Endothelial cell of umbilical vein (primary cell): ENCODE results near the gene PXMP4. TPM values are rescaled to one million over a fixed set of nuclear protein-coding genes. Genes with fewer than 3 reads are reported as not detected.

Experiments used
- BruUV-seq: library from RNA; stranded (reverse); fragments of 400-500 nt; replicated peaks from 2 replicates; lab custom pipeline; 2021; lab: Mats Ljungman, UMichigan
- CTCF ChIA-PET: fragments of 300-600, 350-600 bp; sonication (Branson Sonifier 250); formaldehyde crosslinking; loops from one replicate; lab custom pipeline; 2021; ENCODE audit warnings: antibody characterized with exemption, inconsistent platforms; lab: Charles Lee
- POLR2A ChIA-PET: fragments of 300-600, 350-600 bp; sonication (Branson Sonifier 250); formaldehyde crosslinking; loops from one replicate; lab custom pipeline; 2021; ENCODE audit warnings: antibody characterized with exemption, inconsistent platforms; lab: Charles Lee
- DNase-seq: peaks from one replicate; pipeline ENCODE4 v3.0.0-alpha.2; 2011; ENCODE audit warnings: low read depth, low spot score
- FAIRE-seq: peaks from 2 replicates; lab custom pipeline; 2011; peaks lifted over from hg19 to GRCh38; lab: Jason Lieb, UNC
- H2AFZ ChIP-seq: 2 replicates; pipeline ENCODE4 v1.6.0; 2012; ENCODE audit warnings: low read depth, low read length, control low read depth, inconsistent platforms
- H3K27ac ChIP-seq: 2 replicates; pipeline ENCODE4 v1.5.1; 2011; ENCODE audit warnings: low read depth, mild to moderate bottlenecking, control low read depth, low read length, moderate library complexity; ENCODE audit not compliant: insufficient read depth
- H3K27me3 ChIP-seq, 2 experiments: 2 replicates each; pipeline versions ENCODE4 v1.6.0 to v1.6.1; 2011; ENCODE audit warnings: low read length in 2 of 2, mixed read lengths in 1 of 2; ENCODE audit not compliant: control insufficient read depth in 2 of 2, insufficient read depth in 2 of 2
- H3K36me3 ChIP-seq, 2 experiments: 2 replicates in 1 of 2; 3 replicates in 1 of 2; pipeline ENCODE4 v1.5.1; 2011; ENCODE audit warnings: low read length in 2 of 2, mild to moderate bottlenecking in 1 of 2, moderate library complexity in 1 of 2; ENCODE audit not compliant: control insufficient read depth in 2 of 2, insufficient read depth in 2 of 2; ENCODE audit errors: extremely low read depth in 1 of 2
- H3K4me1 ChIP-seq: 3 replicates; pipeline ENCODE4 v1.5.1; 2011; ENCODE audit warnings: mild to moderate bottlenecking, low read length; ENCODE audit not compliant: control insufficient read depth, insufficient read depth; ENCODE audit errors: extremely low read depth
- H3K4me2 ChIP-seq: 2 replicates; pipeline ENCODE4 v1.6.1; 2011; ENCODE audit warnings: low read length, control low read depth, mixed read lengths; ENCODE audit not compliant: insufficient read depth
- H3K4me3 ChIP-seq, 3 experiments: fragments of 200-600 bp in 1 of 3; sonication (generic), shearing (Covaris generic) in 1 of 3; replicated peaks in 1 of 3; 2 replicates each; pipeline ENCODE4 v1.5.1; 2011 to 2016; ENCODE audit warnings: control low read depth in 3 of 3, low read length in 3 of 3, mild to moderate bottlenecking in 2 of 3, inconsistent platforms in 1 of 3, low read depth in 1 of 3, moderate library complexity in 1 of 3; ENCODE audit not compliant: insufficient read depth in 1 of 3
- H3K79me2 ChIP-seq: 2 replicates; pipeline ENCODE4 v1.6.0; 2012; ENCODE audit warnings: low read length, inconsistent platforms; ENCODE audit not compliant: control insufficient read depth, insufficient read depth
- H3K9ac ChIP-seq: replicated peaks from 2 replicates; pipeline ENCODE3; 2011; ENCODE audit warnings: low read length, control low read depth; ENCODE audit not compliant: insufficient read depth; ENCODE audit errors: extremely low read depth
- H3K9me1 ChIP-seq: replicated peaks from 3 replicates; pipeline ENCODE4 v1.6.0; 2011; ENCODE audit warnings: mild to moderate bottlenecking, low read length; ENCODE audit not compliant: control insufficient read depth, insufficient read depth; ENCODE audit errors: extremely low read depth
- H3K9me3 ChIP-seq: replicated peaks from 2 replicates; pipeline ENCODE4 v1.5.1; 2012; ENCODE audit warnings: low read length, inconsistent platforms; ENCODE audit not compliant: control insufficient read depth, insufficient read depth
- H4K20me1 ChIP-seq: replicated peaks from 2 replicates; pipeline ENCODE3; 2011; ENCODE audit warnings: mild to moderate bottlenecking, low read length; ENCODE audit not compliant: control insufficient read depth, insufficient read depth; ENCODE audit errors: extremely low read depth
- CTCF ChIP-seq, 2 donors: IDR thresholded peaks; 1 replicate in 1 of 2; 2 replicates in 1 of 2; pipeline ENCODE4 v1.5.1; 2011; ENCODE audit warnings: low read length in 2 of 2, mild to moderate bottlenecking in 2 of 2, moderate library complexity in 2 of 2, control low read depth in 1 of 2, inconsistent platforms in 1 of 2, low read depth in 1 of 2; ENCODE audit not compliant: insufficient read depth in 1 of 2; ENCODE audit errors: extremely low read depth in 1 of 2
- EZH2 ChIP-seq: IDR thresholded peaks from 2 replicates; pipeline ENCODE4 v1.6.1; 2012; ENCODE audit warnings: borderline replicate concordance, low read depth, mild to moderate bottlenecking, moderate library complexity, low read length, inconsistent platforms; ENCODE audit not compliant: severe bottlenecking
- GATA2 ChIP-seq: IDR thresholded peaks from 2 replicates; pipeline ENCODE4 v1.7.0; 2011; ENCODE audit warnings: low read depth, mild to moderate bottlenecking, moderate library complexity, mixed read lengths, low read length; ENCODE audit not compliant: insufficient read length, insufficient read depth
- JUN ChIP-seq: IDR thresholded peaks from 2 replicates; pipeline ENCODE4 v1.6.1; 2011; ENCODE audit warnings: borderline replicate concordance, low read depth; ENCODE audit not compliant: insufficient read length, insufficient read depth
- MAX ChIP-seq: IDR thresholded peaks from 2 replicates; pipeline ENCODE4 v1.6.1; 2011; ENCODE audit not compliant: insufficient read depth, insufficient read length
- dilution Hi-C: fragments of 300-500 bp; cut with MboI; formaldehyde crosslinking; loops from one replicate; pipeline ENCODE4 v1.15.0; 2019; ENCODE audit warnings: low sequenced_read_pairs; ENCODE audit not compliant: extremely low pct_ligation_motif_present
- intact Hi-C: fragments of 100-400 bp; cut with micrococcal nuclease; formaldehyde crosslinking; loops from one replicate; pipeline ENCODE4 v1.10.0; 2022
- polyA plus RNA-seq, 4 experiments: library from polyadenylated mRNA; depleted of rRNA in 3 of 4; stranded (reverse) in 3 of 4; unstranded in 1 of 4; fragments of >200 nt; gene quantifications; 2 replicates each; pipeline versions ENCODE4 v1.2.1 to v1.2.3, GENCODE V29; 2011 to 2012; ENCODE audit warnings: missing spikeins in 1 of 4
- total RNA-seq: library from RNA; stranded (reverse); gene quantifications from 2 replicates; pipeline ENCODE4 v1.2.3, GENCODE V29; 2021

Gene PXMP4
- total and polyA plus RNA-seq, 2 donors (not counting 3 experiments of a cell fraction or from before 2014, with no cell fraction given): 6.9 to 8.5 TPM

GRCh38 chr20:33744773-33745385, 24.8 kb upstream of the PXMP4 start:
- Histone ChIP-seq H3K9me3 (no peaks in the 10 kb centered on the region), H3K4me1 (no peaks in the 10 kb centered on the region), H3K4me3 (no peak overlapping the region), H3K9me1 (no peaks in the 10 kb centered on the region), H3K27me3 (no peaks in the 10 kb centered on the region), H3K36me3 (no peaks in the 10 kb centered on the region), H3K27ac (no peak overlapping the region), H3K9ac (no peak overlapping the region), H4K20me1 (no peaks in the 10 kb centered on the region), H3K4me2 (no peak overlapping the region), H2AFZ (no peak overlapping the region), H3K79me2 (no peaks in the 10 kb centered on the region)
- ChIA-PET CTCF (no interaction called here), POLR2A (no interaction called here)
- dilution Hi-C loops (no loop called here), intact Hi-C loops (no loop called here)
- no TSS peak for BruUV-seq
- no peak for FAIRE-seq
- no peak for DNase-seq
- TF ChIP-seq MAX (no peak), CTCF (IDR thresholded peaks at IDR 0.05; ENCODE audit: extremely low read depth in 1 of 2, insufficient read depth in 1 of 2, low read depth in 1 of 2, low read length in 2 of 2) (no peak), GATA2 (no peak), JUN (no peak), EZH2 (no peak)
